GM18526 (cell line): ENCODE results near the gene TENT5A.

Experiments
- POLR2A ChIP-seq: IDR thresholded peaks from 3 replicates; pipeline ENCODE4 v1.6.1; 2011; ENCODE audit not compliant: insufficient read length; ENCODE audit errors: extremely low read depth

The TENT5A gene

DNA sequence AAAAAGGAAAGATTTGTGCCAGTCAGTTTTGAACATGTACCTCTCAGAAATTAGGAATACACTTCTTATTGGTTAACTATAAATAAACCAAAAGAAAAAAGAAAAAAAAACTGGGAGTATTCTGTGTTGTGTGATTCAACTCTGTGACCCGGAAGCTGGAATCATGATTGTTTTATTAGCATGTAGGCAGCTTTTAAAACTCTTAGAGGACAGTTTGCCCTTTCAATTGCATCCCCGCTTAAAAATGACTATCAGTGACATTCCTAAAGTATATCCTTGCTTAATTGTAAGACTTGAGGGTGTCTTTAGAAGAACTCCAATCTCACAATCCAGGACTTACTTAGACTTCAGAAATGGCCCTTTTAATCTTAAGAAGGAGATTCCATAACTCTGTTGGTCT is 29.1 kb upstream of the TENT5A start:
- no peak for TF ChIP-seq POLR2A

DNA sequence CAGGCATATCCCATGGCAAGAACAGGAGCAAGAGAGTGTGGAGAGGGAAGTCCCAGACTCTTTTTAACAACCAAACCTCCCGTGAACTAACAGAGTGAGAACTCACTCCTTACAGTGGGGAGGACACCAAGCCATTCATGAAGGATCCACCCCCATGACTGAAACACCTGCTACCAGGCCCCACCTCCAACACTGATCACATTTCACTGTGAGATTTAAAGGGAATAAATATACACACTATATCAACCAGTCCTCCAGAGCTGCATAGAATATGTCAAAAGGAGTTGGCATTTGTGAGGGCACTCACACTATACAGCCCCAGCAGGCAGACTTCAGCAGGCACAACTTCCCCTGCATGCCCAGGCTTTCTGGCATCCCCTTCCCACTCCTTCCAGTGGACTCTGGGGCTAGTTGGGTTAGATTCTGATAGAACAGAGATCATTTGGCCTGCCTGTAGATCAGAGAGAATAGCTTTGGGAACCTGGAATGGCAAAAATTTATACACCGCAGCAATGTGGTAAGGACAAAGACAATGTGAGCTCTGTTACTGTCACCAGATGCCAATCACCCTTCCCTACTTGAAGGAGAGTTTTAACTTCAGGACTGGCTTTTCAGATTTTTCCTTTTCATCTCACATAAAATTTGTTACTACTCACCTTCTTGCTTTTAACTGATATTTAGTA is 25.2 kb upstream of the TENT5A start:
- TF ChIP-seq POLR2A, result no peak

- no peak for TF ChIP-seq POLR2A
These were observed 22.1 kb upstream of the TENT5A start for GRCh38 chr6:81774542-81774941.

- TF ChIP-seq POLR2A, result no peak
These were observed 21.4 kb upstream of the TENT5A start for GRCh38 chr6:81773887-81774286.

GRCh38 chr6:81772741-81773140 is 20.3 kb upstream of the TENT5A start:
- TF ChIP-seq POLR2A, result no peak

- no peak for TF ChIP-seq POLR2A
These were observed 18.6 kb upstream of the TENT5A start for GRCh38 chr6:81771097-81771496.

- TF ChIP-seq POLR2A, result no peak
These were observed 17.9 kb upstream of the TENT5A start for GRCh38 chr6:81770381-81770780.

DNA sequence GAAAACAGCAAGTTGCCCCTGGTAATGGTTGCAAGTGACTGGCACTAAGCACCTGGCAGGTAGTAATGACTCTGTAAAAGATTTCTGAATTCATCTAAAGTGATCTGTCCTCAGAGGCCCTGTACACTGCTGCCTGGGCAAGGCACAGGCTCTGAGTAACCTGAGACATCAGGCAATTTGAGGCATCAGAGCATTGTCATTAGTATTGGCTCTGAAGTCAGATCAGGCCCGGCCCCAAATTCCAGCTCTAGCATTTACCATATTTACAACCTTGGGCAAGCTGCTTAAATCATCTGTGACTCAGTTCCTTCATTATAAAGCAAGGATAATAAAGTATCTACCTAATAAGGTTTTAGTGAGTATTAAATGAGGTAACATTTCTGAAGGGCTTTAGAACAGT is 17.3 kb upstream of the TENT5A start:
- no peak for TF ChIP-seq POLR2A

DNA sequence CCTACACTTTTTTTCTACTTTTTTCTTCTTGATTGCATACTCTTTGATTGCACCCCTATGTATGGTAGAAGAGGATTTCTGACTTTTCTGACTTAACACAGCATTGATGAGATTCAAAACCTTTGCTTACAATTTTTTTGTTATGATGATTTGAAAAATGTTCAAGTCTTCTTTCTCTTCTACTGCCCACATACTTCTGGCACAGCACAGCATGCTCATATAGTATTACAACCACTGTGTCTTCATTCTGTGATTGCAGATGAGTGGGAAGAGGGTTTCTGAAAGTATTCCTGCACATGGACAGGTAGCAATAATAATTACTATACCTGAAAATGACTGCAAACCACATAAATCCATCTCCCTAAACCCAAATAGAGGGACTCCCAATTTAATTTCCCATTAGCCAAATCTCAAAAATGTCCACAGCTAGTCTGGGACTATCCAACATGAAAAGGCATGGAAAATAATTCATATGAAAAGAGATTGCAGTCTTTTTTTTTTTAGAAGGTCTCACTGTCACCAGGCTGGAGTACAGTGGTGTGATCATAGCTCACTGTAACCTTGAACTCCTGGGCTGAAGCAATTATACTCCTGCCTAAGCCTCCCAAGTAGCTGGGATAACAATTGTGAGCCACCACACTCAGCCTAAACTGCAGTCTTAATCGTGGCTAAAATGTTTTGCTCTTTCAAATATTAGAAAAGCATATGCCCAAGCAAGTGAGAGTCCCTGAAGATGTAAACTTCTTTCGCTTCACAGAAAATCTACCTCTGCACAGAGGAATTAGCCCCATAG is 15.9 kb upstream of the TENT5A start:
- TF ChIP-seq POLR2A, result no peak

DNA sequence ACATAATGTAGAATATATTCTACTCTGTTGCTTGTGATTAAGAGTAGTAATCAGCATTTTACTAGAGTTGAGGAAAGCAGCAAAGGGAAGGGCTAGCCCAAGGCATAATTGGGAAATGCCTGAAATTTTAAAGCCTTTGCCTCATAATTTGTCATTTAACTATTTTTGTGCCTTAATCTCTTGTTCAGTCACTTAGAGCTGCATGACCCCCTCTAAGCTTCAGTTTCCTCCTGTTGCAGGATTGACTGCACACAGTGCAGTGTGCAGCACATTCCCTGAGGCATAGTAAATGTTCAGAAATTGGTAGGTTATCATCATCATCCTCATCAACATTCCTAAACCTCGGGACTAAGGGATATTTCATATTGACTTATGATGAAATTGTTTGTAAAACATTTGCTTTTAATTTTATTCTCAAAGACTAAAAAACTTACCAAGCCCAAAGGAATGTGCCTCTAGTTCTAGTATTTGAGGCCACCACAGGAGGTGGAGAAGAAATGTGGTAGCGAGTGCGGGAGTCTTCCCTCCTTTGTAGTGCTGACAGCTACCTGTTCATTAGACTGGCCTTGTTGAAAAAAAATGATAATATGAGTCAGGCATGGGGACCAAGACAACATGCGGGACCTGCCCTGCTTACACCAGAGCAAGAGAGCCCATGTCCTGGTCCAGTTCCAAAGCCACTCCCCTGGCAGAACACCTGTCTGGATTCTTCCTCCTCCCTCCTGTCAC is 14.8 kb upstream of the TENT5A start:
- TF ChIP-seq POLR2A, result no peak

- no peak for TF ChIP-seq POLR2A
These were observed 14.1 kb upstream of the TENT5A start for GRCh38 chr6:81766482-81767069.

GRCh38 chr6:81764531-81764930 is 12.1 kb upstream of the TENT5A start:
- no peak for TF ChIP-seq POLR2A

GRCh38 chr6:81763968-81764367 is 11.5 kb upstream of the TENT5A start:
- TF ChIP-seq POLR2A, result no peak

DNA sequence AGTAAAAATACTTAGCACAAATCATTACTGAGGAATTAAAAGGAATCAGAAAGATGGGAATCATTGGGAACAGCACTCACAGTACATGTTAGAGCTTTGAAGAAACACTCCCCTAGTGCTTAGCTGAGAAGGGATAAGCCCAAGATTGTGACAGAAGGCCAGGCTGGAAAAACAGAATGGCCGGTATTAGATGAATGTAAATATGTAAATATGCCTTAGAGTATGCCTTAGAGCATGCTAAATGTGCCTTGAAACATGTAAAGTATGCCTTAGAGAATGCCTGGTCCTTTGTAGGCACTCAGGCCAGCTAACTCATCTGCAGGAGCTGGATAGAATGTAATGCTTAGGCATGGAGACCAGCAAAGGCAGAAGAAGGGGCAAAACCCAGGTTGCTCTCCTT is 10.6 kb upstream of the TENT5A start:
- no peak for TF ChIP-seq POLR2A

GRCh38 chr6:81762606-81763005 is 10.1 kb upstream of the TENT5A start:
- no peak for TF ChIP-seq POLR2A

DNA sequence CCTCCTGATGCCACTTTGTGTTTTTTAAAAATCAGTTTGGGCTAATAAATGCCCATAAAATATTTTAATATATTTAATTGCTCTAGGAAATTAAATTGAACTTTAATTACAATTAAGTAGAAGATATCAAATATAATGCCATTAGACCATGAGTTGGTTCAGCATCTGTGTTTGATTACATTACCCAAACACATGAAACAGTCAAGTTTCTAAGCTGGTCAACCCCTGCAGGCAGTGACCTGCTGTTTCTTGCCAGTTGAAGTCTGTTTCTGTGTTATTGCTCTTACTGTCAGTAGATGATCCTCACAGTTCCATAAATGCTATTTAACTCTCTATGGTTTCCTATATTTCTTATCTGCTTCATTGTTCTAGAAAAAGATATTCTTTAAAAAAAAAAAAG is 9.7 kb upstream of the TENT5A start:
- no peak for TF ChIP-seq POLR2A

GRCh38 chr6:81761197-81761596 is 8.7 kb upstream of the TENT5A start:
- no peak for TF ChIP-seq POLR2A
